Measurements from ENCODE around the gene IL4I1.

The IL4I1 gene

GRCh38 chr19:49844138-49845095, 52.3 kb downstream of the IL4I1 start:
- H3K27ac ChIP-seq: no peak overlapping the region
- TF ChIP-seq, protein P1, sequence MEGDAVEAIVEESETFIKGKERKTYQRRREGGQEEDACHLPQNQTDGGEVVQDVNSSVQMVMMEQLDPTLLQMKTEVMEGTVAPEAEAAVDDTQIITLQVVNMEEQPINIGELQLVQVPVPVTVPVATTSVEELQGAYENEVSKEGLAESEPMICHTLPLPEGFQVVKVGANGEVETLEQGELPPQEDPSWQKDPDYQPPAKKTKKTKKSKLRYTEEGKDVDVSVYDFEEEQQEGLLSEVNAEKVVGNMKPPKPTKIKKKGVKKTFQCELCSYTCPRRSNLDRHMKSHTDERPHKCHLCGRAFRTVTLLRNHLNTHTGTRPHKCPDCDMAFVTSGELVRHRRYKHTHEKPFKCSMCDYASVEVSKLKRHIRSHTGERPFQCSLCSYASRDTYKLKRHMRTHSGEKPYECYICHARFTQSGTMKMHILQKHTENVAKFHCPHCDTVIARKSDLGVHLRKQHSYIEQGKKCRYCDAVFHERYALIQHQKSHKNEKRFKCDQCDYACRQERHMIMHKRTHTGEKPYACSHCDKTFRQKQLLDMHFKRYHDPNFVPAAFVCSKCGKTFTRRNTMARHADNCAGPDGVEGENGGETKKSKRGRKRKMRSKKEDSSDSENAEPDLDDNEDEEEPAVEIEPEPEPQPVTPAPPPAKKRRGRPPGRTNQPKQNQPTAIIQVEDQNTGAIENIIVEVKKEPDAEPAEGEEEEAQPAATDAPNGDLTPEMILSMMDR (IDR thresholded peaks at IDR 0.05): no peak
- no peak for TF ChIP-seq ZFX (IDR thresholded peaks at IDR 0.05; ENCODE audit: borderline replicate concordance)

- TF ChIP-seq, protein P1 (IDR thresholded peaks at IDR 0.05): no peak
- TF ChIP-seq ZFX (IDR thresholded peaks at IDR 0.05; ENCODE audit: borderline replicate concordance): no peak
- H3K27ac ChIP-seq: no peak overlapping the region
Measured at GRCh38 chr19:49843265-49843664, 53.4 kb downstream of the IL4I1 start.

GRCh38 chr19:49840736-49841249, 55.9 kb downstream of the IL4I1 start:
- H3K27ac ChIP-seq: no peak overlapping the region
- TF ChIP-seq, protein P1 (IDR thresholded peaks at IDR 0.05): no peak
- no peak for TF ChIP-seq ZFX (IDR thresholded peaks at IDR 0.05; ENCODE audit: borderline replicate concordance)

DNA sequence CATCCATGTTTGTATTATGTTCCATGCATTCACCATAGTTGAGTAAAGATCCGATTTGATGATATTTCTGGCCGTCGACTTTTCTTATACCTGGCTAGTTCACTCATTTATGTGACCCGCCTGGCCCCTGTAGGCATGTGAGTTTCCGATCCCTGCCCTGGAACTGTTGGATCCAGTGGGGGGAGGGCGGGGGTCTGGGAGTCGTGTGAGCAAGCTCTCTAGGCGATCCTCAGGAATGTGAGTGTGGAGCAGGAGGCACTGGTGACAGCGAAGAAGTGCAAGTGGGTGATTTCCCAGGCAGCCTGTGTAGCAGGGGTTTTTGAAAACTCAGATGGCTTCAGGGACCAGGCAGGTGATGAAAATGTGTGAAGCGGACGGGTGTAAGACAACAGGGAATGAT, 56.4 kb downstream of the IL4I1 start:
- no peak overlapping the region for H3K27ac ChIP-seq
- no peak for TF ChIP-seq ZFX (IDR thresholded peaks at IDR 0.05; ENCODE audit: borderline replicate concordance)
- TF ChIP-seq, protein P1 (IDR thresholded peaks at IDR 0.05): no peak

DNA sequence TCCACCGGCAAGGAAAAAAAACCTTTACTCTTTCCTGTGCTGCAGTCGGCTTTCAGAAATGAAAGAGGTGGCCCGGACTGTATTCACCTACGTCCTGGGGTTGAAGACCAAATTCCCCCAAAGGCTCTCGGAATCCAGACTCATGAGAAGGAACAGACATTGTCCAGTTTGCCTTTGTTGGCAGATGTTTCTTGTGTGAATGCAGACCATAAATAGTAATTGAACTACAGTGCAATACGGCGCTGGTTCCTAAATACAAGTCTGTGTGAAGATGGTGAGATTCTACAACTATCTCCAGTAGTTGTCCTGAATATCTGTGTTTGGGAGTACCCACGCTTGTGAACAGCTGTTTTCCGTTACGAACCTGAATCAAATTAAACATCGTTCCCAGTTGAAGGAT, 57.0 kb downstream of the IL4I1 start:
- 0 out of 2 replicates have a peak overlapping the region, but pooled peaks have one; percentile 7 for H3K27ac ChIP-seq
- TF ChIP-seq, protein P1 (IDR thresholded peaks at IDR 0.05): no peak
- TF ChIP-seq ZFX (IDR thresholded peaks at IDR 0.05; ENCODE audit: borderline replicate concordance): no peak

Measured in 22Rv1 (cell line).